OCI-LY3 (cell line): ENCODE data around the gene GRHPR.
A peak's percentile ranks its signal among the peaks of the same experiment; 100 is the strongest.

Source experiments
- H2AFZ ChIP-seq: fragments of 200-600, 300-600 bp; shearing (Covaris generic); 2 replicates; pipeline ENCODE4 v1.6.0; 2014; ENCODE audit warnings: antibody characterized with exemption, low read depth, low read length
- H3K27ac ChIP-seq: fragments of 200-600, 300-600 bp; sonication (generic); 2 replicates; pipeline ENCODE4 v1.5.1; 2014; ENCODE audit warnings: mild to moderate bottlenecking, low read length, moderate library complexity, mixed read lengths
- H3K27me3 ChIP-seq: fragments of 200-600, 300-600 bp; sonication (generic); 2 replicates; pipeline ENCODE4 v1.6.1; 2014; ENCODE audit warnings: low read depth, low read length, mixed read lengths
- H3K36me3 ChIP-seq: fragments of 200-600, 300-600 bp; sonication (generic); replicated peaks from 2 replicates; pipeline ENCODE3; 2014; ENCODE audit warnings: low read depth, low read length, mixed read lengths
- H3K4me1 ChIP-seq: fragments of 300-600, 200-600 bp; sonication (generic); 2 replicates; pipeline ENCODE4 v1.6.1; 2014; ENCODE audit warnings: low read length, mixed read lengths
- H3K4me2 ChIP-seq: fragments of 200-600, 300-600 bp; sonication (generic); 2 replicates; pipeline ENCODE4 v1.6.1; 2014; ENCODE audit warnings: low read length, mixed read lengths
- H3K4me3 ChIP-seq: fragments of 300-600, 200-600 bp; sonication (generic); 2 replicates; pipeline ENCODE4 v1.5.1; 2014; ENCODE audit warnings: antibody characterized with exemption, mild to moderate bottlenecking, low read length, moderate library complexity
- H3K79me2 ChIP-seq: fragments of 300-600, 200-600 bp; shearing (Covaris generic); 2 replicates; pipeline ENCODE4 v1.6.1; 2014; ENCODE audit warnings: mild to moderate bottlenecking, low read length, mixed read lengths
- H3K9ac ChIP-seq: fragments of 300-600, 200-600 bp; shearing (Covaris generic); 2 replicates; pipeline ENCODE4 v1.6.0; 2014; ENCODE audit warnings: mild to moderate bottlenecking, low read length, moderate library complexity
- H3K9me3 ChIP-seq: fragments of 200-600, 300-600 bp; shearing (Covaris generic); 2 replicates; pipeline ENCODE4 v1.6.1; 2014; ENCODE audit warnings: low read length, mixed read lengths; ENCODE audit not compliant: insufficient read depth
- H4K20me1 ChIP-seq: fragments of 200-600, 300-600 bp; sonication (generic); 2 replicates; pipeline ENCODE4 v1.6.1; 2016; ENCODE audit warnings: low read length, mixed read lengths; ENCODE audit not compliant: insufficient read depth
- CTCF ChIP-seq: fragments of 200-600, 300-600 bp; sonication (generic); IDR thresholded peaks from 2 replicates; pipeline ENCODE4 v1.5.1; 2014; ENCODE audit warnings: antibody characterized with exemption, low read length, low read depth
- EZH2phosphoT487 ChIP-seq: fragments of 200-600 bp; shearing (Covaris generic); IDR thresholded peaks from 2 replicates; pipeline ENCODE4 v1.6.1; 2018; ENCODE audit warnings: antibody characterized with exemption, mixed run types, low read depth

The GRHPR gene

GRCh38 chr9:37422289-37423104 is at the start of gene GRHPR:
GRHPR (plus strand) TSS chr9:37422696; CDS start chr9:37422751, 55 bp downstream.
- peak within 1 kb of the TSS; percentile 79 for H3K4me3 ChIP-seq

GRCh38 chr9:37372839-37373238 is 49.7 kb upstream of the GRHPR start:
- Histone ChIP-seq H3K4me3 (no peak overlapping the region), H3K79me2 (peaks cover 14% of the 10 kb centered on the region), H3K9me3 (peaks cover 6% of the 10 kb centered on the region; the same call in 1 of the 2 replicates), H3K4me2 (0 out of 2 replicates have a peak overlapping the region, but pooled peaks have one; percentile 72), H3K27me3 (no peaks in the 10 kb centered on the region), H3K9ac (peak overlapping the region; percentile 87), H3K4me1 (peaks cover 96% of the 10 kb centered on the region), H4K20me1 (no peaks in the 10 kb centered on the region), H2AFZ (no peak overlapping the region), H3K27ac (peak overlapping the region; percentile 96), H3K36me3 (peaks cover 6% of the 10 kb centered on the region)
- no peak for TF ChIP-seq CTCF
- no peak for TF ChIP-seq EZH2phosphoT487

More at GRCh38 chr9:37422289-37423104, at the start of gene GRHPR:
- Histone ChIP-seq H3K27ac (peak within 1 kb of the TSS; percentile 64), H3K4me1 (peaks cover 34% of the 10 kb centered on the region), H3K36me3 (peaks cover 35% of the 10 kb centered on the region), H3K9me3 (no peaks in the 10 kb centered on the region), H3K9ac (peak within 1 kb of the TSS; percentile 95), H3K4me2 (peak within 1 kb of the TSS; percentile 99), H4K20me1 (peaks cover 21% of the 10 kb centered on the region; the same call in 1 of the 2 replicates), H2AFZ (peak within 1 kb of the TSS; percentile 44; the same call in 1 of the 2 replicates), H3K79me2 (peaks cover 48% of the 10 kb centered on the region), H3K27me3 (no peaks in the 10 kb centered on the region)
- TF ChIP-seq CTCF (no peak), EZH2phosphoT487 (no peak)

GRCh38 chr9:37373621-37374020 is 48.9 kb upstream of the GRHPR start:
- TF ChIP-seq CTCF (no peak), EZH2phosphoT487 (no peak)
- Histone ChIP-seq H3K27me3 (no peaks in the 10 kb centered on the region), H3K9ac (peak overlapping the region; percentile 87), H3K4me2 (peak overlapping the region; percentile 4; the same call in 1 of the 2 replicates), H3K9me3 (peaks cover 6% of the 10 kb centered on the region; the same call in 1 of the 2 replicates), H2AFZ (no peak overlapping the region), H3K36me3 (peaks cover 3% of the 10 kb centered on the region), H3K27ac (peak overlapping the region; percentile 96), H3K4me1 (peaks cover 98% of the 10 kb centered on the region), H3K79me2 (peaks cover 12% of the 10 kb centered on the region), H3K4me3 (no peak overlapping the region), H4K20me1 (no peaks in the 10 kb centered on the region)

- H3K4me3 ChIP-seq, result peak overlapping the region; percentile 10; the same call in 1 of the 2 replicates
- no peak overlapping the region for H2AFZ ChIP-seq
- peak overlapping the region; percentile 87 for H3K9ac ChIP-seq
- no peaks in the 10 kb centered on the region for H3K36me3 ChIP-seq
- peaks cover 94% of the 10 kb centered on the region for H3K4me1 ChIP-seq
- H3K27me3 ChIP-seq, result no peaks in the 10 kb centered on the region
- TF ChIP-seq CTCF (peak; percentile 56), EZH2phosphoT487 (no peak)
- peaks cover 5% of the 10 kb centered on the region; the same call in 1 of the 2 replicates for H3K79me2 ChIP-seq
- H3K4me2 ChIP-seq, result peak overlapping the region; percentile 40
- H3K27ac ChIP-seq, result peak overlapping the region; percentile 96
- no peaks in the 10 kb centered on the region for H4K20me1 ChIP-seq
- peaks cover 6% of the 10 kb centered on the region; the same call in 1 of the 2 replicates for H3K9me3 ChIP-seq
These were observed 47.6 kb upstream of the GRHPR start for GRCh38 chr9:37374892-37375291.
